GM21825 (cell line): ENCODE data around the gene ANKFN1.
"Not testable (repeated sequence)": the region's sequence is repeated elsewhere in the genome, so short reads cannot be mapped to it uniquely, and the experiment has no call there.

ENCODE experiments used
- ATAC-seq: cut with Tn5 transposase; IDR thresholded peaks from one replicate; pipeline ENCODE4 v1.9.1; 2021; ENCODE audit warnings: mild to moderate bottlenecking, moderate library complexity; ENCODE audit not compliant: unreplicated experiment

Gene ANKFN1

DNA sequence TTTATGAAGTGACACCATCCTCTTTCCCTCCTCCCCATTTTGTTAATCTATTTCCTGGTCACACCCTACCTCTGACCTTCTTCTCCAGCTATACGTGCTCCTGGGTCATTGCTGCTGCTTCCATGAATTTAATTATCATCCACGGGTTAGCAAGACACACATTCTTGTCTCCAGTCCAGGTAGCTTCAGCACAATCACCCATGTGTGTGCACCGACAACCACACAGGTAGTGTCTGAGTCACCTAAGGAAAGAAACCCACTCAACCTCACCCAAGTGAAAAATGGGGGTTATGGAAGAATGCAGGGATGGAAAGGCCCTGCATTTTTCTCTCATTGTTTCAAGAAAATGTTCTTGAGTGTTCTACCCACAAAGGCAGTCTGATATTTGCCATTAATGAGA is 135.5 kb downstream of the ANKFN1 start:
- ATAC-seq = not testable (repeated sequence)

DNA sequence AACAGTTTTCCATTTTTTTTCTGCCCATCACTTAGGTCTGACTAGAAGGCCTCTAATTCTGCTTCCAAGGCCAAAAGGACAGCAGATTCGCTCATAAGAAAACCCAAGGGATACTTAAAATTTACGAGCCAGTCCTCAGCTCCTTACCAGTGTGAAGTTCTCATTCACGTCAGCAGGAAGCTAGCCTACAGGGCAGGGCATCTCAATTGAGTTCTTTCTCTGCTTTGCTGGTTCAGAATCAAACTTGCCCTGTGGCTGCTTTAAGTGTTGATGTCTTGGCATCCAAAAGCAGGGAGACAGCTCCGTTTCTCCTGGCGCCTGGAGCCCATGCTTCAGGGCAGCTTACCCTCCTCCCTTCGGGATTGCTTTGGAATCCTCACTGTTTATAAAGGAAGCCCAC is 136.0 kb downstream of the ANKFN1 start:
- no peak for ATAC-seq

DNA sequence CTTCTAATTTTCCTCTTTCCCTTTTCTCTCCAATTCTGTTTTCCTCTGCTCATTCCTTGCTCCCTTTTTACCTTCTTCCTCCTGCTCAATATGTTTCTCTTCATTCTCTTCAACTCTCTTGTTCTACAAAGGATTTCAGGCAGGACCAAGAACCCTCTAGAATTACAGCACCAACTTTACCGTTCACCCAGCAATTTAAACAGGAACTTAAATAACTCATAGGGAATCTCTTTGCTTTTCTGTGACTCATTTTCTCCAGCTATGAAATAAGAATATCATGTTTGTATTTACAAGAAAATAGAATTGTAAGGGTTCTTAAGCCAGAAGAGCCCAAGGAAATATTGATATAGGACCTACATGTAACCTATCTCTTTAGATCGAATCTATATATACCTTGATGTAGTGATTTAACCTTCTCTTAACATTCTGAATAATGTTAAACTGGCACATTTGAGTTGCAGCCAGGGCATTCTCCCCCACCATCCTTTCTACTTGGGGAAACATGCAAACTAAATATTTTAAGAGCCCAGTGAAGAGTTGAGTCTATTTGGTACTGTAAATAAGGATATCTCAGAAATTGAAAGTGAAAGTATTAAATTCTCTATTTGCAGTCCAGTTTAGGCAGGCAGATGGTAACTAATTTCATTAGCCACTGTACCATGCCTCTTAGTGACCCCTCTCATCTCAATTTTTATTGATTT is 137.0 kb downstream of the ANKFN1 start:
- no peak for ATAC-seq

DNA sequence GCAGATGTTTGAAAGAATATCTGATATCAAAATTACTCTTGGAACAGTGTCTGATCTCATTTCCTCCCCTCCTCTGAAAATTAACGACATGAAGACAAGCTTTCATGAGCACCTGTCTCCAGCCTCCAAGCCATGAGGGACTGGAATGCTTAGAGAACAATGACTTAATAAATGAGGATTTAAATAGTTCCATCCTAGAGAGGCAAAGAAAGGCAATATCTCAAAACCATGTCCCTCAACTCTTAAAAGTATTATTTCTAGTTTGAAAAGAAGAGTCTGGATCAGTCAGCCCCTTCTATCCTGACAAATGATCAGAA is 137.5 kb downstream of the ANKFN1 start:
- no peak for ATAC-seq

DNA sequence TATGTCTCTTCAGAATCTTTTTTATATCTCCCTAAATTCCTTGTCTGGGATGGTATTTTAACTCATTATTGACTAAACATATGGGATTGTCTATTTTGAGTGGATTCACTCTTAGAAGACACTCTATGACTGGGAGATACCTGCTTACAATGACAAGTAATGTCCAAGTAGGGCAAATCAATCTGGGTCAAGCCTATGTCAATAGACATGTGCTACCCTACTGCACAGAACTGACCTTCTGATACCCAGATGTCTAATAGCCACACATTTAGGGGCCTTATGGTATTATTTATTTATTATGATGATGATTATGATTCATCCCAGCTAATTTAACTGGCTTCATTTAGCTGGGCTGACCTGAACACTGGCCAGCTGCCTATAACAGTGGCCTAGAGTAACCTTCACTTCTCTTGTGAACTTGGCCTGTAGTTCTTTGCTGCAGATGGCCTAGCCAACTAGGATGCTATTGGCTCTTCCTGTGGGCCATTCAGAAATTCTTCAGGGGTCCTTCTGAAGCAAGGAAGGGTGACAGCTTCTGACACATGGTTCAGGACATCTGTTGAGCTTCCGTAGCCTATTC is 138.0 kb downstream of the ANKFN1 start:
- ATAC-seq = no peak

DNA sequence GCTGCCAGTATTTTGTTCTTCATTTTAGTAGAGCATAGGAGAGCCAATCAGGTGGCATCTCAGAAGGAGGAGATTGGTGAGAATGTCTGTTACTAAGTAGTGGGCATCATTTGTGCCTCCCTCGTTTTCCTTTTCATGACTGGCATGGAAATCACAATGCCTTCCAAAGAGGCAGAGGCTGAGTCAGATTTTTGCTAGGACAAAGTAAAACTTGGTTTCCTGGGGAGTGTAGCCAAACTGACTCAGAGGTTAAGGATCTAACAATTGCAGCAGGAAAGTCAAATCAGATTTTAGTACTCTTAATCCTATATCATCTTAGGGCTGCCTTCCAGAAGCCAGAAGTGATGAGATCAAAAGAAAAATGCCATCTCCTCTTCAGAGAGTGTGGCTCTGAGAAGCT is 138.7 kb downstream of the ANKFN1 start:
- ATAC-seq = no peak

DNA sequence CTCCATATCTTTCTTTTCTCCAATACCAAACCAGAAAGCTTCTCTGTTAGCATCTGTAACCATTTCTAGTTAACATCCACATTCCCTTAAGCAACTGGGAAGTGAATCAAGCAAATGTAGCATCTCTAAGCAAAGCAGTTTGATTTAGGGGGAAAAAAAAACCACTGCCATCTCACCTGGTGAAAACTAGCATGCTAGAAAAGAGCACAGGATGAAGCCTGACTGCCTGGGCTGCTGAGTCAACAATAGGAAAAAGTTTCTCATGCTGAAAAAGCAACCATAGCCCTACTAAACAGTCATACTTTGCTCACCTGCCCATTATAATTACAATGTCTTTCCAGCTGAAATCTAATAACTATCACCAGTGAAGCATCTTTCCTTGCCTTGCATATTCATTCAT is 139.3 kb downstream of the ANKFN1 start:
- no peak for ATAC-seq

DNA sequence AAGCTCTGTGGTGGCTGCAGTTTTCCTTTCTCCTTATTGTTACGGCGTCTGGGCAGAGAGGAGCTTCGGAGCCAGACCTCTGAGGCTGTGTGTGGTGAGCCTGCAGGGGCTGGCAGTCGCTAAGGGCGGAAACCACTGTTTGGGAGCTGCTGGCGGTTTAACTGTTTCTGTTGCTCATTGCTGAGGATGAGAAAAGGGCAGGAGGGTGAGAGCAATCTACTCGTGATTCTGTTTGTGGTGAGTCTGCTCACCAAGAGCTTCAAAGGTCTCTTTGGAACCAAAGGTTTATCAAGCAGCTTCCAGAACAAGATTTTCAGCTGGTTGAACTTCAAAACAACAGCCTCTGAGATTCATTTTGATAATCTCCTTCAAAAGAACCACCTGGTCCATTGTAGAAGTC is 143.9 kb downstream of the ANKFN1 start:
- no peak for ATAC-seq

DNA sequence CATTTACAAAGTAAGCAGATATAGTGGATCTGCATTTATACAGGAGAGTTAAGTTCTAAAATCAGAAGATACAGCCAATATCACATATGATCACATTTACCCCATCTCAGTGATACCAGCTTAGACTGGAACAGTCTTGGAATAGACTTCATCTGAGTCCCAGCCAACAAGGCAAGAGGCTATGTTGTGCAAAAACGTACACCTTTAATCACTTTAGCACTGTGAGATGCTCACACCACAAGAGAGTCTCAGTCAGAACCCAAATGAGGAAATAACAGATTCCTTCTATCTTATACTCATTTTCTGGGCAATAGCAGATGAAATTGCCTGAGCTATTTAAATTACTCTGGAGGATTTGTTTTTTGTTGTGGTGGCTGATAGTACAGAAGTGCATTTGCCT is 145.6 kb downstream of the ANKFN1 start:
- ATAC-seq = no peak

DNA sequence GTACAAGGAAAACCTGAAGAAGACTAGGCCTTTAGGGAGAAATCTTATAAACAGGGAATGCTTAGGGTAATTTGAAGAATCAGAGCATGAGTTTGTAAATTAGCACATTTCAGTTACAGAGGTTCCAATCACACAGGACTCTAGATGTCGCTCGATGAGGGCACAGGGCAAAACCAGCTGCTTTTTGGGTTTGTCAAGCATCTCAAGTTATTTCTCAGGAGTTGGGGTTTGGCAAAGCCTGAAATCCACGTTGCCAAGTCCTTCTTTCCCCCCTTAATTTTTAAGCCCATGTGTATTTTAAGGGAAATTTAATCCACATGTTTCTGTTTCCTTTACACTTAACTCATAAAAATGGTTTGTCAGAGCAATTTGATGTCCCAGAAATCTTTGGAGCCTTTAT is 146.9 kb downstream of the ANKFN1 start:
- no peak for ATAC-seq

DNA sequence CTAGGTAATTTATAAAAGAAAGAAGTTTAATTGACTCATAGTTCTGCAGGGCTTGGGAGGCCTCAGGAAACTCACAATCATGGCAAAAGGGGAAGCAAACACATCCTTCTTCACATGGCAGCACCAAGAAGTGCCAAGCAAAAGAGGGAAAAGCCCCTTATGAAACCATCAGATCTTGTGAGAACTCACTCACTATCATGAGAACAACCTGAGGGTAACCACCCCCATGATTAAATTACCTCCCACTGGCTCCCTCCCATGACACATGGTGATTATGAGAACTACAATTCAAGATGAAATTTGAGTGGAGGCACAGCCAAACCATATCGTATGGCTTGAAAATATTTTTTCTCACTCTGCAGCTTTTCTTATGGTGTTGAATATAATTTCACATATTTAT is 151.7 kb downstream of the ANKFN1 start:
- no peak for ATAC-seq

DNA sequence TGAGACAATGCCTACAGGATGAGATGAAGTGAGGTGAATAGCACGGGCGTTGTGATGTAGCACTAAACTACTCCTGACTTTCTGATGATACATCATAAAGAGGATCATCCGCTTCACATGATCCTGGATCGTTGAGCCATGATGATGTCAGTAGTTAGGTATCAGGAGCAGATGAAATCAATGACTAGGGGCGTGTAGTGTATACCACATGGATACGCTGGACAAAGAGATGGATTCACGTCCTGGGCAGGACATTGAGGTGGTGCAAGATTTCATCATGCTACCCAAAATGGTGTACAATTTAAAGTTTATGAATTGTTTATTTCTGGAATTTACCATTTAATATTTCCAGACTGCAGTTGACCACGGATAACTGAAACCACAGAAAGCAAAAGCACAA is 156.6 kb downstream of the ANKFN1 start:
- no peak for ATAC-seq

DNA sequence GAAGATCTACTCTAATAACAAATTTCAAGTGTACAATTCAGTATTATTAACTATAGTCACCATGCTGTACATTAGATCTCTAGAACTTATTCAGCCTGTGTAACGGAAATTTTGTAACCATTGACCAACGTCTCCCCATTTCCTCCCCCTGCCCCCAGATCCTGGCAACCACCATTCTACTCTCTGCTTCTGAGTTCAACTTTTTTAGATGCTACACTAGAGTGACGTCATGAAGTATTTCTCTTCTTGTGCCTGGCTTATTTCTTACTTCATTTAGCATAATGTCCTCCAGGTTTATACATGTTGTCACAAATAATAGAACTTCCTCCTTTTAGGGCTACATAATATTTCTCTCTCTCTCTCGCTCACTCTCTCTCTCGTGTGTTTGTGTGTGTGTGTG is 157.5 kb downstream of the ANKFN1 start:
- ATAC-seq = no peak

DNA sequence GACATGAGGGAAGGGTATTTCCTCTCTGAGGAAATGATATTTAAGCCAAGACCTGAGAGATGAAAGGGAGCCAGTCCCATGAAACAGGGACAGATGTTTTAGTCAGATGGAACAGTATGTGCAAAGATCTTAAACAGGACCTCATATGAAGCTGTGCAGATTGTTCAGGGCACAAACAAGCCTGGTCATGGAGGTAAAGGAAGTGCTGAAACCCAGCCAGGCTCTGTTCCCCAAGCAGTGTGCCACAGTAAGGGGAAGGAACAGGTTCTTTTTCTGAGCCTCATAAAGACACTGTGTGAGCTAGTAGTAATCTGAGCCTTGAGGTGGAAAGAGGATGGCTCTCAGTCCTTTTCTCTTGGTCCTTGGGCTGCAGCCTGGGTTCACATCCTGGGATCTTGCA is 159.9 kb downstream of the ANKFN1 start:
- ATAC-seq = no peak

DNA sequence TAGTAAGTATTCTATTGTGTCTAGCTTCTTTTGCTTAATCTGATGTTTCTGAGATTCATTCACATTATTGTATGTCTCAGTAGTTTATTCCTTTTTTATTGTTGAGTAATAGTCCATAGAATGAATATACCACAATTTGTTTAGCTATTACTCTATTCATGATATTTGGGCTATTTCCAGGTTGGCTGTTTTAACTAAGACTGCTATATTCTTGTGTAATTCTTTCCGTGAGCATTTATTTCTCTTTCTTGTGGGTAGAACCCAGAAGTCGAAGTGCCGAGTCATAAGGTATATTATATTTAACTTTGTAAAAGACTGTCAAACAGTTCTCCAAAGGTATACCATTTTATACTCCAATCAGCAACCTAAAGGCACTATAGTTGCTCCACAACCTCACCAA is 160.8 kb downstream of the ANKFN1 start:
- no peak for ATAC-seq

DNA sequence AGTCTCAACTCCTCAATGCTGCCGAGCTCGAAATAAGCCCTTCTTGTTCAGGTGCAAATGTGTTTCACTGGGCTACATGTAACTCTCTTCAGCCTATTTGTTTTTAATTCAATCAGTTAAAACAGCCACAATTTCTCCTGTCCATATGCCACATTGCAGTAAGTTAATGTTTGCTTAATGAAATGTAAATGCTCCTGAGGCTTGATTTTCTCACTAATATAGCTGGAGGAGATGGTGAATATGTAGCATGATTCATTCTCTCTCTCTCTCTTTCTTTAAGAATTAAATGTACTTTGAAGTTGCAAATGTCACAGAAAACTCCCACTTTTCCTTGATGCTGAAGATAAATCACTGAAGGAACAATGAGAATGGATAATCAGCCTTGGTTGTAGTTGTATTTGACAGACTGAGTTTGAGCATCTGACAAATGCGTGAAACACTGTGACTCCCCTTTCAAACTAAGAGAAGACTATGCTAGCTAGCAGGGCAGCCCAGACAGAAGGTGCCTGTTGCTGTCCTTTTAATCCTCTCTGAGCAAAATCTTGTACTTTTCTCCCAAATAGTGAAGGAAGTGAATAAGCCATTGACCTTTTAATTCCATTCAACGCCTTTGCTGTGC is 161.8 kb downstream of the ANKFN1 start:
- ATAC-seq = no peak

DNA sequence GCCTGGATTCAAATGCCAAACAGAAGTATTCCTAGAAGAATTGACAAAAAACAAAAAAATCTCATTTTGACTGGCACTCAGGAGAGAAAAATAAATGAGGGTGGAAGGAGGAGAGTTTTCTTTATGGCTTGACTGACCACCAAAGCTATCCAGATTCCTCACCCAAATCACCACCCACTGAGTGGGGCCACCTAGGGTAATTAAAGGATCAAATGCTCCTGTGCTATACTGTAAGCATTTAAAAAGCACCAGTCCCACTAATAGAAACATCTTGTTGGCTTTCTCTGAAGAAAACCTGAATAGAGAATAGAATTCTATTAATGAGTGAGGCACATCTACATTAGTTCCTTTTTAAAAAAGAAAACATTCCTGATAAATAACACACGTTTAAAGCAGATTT is 163.3 kb downstream of the ANKFN1 start:
- no peak for ATAC-seq

DNA sequence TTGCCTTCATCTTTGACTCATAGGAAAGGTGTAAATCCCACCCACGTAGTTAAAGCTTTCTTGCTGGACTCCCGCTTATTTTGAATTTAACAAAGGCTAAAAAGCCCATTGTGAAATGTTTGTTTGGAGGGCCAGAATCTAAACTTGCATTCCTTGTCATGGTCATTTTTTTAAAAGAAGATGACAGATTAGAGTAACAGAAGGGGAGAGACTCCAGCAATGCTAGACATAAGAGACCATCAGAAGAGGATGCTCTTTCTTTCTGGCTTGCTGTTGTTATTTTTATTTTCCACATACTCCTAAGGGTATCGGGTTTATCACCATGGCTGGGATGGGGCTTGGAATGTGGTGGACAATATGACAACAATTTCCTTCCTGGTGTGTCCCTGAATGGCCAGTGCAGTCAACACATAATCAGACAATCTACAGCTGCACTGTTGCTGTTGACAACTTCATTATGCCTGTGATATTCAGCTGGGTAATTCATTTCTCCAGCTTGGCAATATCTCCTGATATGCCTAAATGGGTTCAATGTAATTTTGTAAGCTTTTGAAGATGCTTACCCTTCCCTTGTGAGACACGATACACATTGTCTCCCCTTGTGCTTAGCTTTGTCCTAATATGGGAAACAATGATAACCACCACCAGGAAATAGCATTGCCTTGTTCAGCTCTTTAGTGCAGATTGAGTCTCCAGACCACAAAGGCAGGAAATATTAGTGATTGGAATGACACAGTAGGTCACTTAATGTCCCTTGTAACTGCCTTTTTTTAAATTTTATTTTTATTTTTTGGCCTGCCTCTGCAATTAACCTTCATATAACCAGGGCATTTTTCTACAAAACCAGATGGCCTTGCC is 164.3 kb downstream of the ANKFN1 start:
- no peak for ATAC-seq

DNA sequence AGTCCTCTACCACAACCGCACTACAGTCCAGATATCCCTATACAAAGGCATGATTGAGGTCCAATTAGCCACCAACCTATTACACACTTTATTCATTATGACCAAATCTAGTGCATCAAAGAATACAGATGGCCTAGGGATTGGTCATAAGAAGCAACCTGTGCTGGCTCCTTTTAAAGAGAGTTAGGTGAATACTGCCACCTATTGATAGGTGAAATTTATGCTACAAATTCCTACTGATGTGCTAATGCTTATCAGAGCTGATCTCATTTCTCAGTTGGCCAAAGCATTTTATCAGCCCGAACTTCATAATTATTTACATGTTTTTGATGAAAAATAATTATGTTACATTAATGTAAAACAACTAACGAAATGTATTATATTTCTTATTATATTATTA is 166.3 kb downstream of the ANKFN1 start:
- ATAC-seq = no peak

DNA sequence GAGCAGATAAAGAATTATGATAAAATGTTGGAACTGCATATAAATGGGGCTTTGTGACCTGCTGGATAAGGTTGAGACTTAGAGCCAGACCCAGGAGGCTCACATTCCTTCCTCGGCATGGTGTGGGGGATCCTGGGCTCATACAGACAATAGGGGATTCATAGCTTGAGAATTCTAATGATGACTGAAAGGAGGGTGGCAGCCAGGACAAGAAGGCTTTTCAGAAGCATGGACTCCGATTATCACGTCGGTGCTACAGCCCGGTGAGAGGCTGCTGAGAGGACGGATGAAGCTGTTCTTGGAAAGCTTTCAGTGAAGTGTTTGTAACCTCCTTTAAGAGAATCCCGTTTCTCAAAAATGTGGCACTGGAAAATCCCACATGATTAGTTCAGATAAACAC is 167.2 kb downstream of the ANKFN1 start:
- ATAC-seq = no peak

DNA sequence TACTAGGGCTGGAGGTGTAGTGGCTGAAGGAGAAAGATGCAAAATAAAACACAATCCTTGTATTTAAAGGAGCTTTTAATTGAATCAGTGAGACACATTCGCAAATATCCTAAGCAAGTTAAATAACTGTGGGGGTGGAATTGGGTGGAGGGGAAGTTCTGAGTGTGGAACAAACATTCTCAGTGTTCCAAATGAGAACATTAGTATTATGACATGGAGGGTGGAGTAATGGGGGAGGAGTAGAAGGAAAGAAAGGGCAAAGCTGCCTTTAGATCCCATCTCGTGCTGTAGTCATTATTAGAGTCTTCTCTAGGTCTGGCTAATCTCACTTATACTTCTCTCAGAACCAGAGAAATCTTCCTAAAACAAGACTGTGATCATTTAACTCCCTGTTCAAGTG is 169.7 kb downstream of the ANKFN1 start:
- no peak for ATAC-seq

DNA sequence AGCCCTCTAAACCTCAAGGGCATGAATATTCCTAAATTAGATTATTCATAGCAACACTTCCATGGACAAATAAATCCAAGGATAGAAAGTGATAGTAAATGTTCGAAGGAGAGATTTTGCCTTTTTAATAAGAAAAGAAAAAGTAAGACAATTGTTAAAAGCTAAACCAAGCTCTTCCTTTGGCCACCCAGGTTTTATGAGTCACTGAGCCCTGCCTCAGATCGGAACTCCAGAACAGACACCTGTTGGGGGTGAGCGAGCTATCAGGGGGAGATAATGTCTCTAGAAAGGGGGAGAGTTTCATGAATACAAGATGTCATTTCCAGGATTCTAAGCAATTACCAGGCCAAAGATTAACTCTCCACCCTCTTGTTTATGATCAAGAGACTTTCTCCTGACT is 171.4 kb downstream of the ANKFN1 start:
- ATAC-seq = no peak
